K562 (cell line): ENCODE results near the gene GRAMD2B. TPM values are rescaled to one million over a fixed set of nuclear protein-coding genes. Genes with fewer than 3 reads are reported as not detected.

Experiments used
- ATAC-seq: fragments of 200-7000 bp; cut with Tn5 transposase; 3 replicates; pipeline ENCODE4 v1.9.1; 2020; ENCODE audit warnings: moderate library complexity
- BruUV-seq: library from RNA; stranded (reverse); fragments of 400-500 nt; replicated peaks from 2 replicates; lab custom pipeline; 2021; lab: Mats Ljungman, UMichigan
- CTCF ChIA-PET: fragments of 300-600 bp; formaldehyde crosslinking; extraction: SDS; loops from one replicate; lab custom pipeline; 2021; ENCODE audit warnings: low intra/inter-chr PET ratio; lab: Yijun Ruan, JAX
- POLR2A ChIA-PET: fragments of 300-600, 350-650 bp; sonication (Branson Sonifier 250); formaldehyde crosslinking; extraction: SDS; loops from one replicate; lab custom pipeline; 2021; ENCODE audit warnings: antibody characterized with exemption, inconsistent platforms; lab: Yijun Ruan, JAX
- DNase-seq, 4 experiments: peaks; one replicate each; pipeline versions ENCODE4 v3.0.0 to v3.0.0-alpha.2; 2011 to 2018; ENCODE audit warnings: low spot score in 3 of 4, mixed read lengths in 3 of 4; ENCODE audit errors: extremely low read depth in 1 of 4
- FAIRE-seq: peaks from 2 replicates; lab custom pipeline; 2011; peaks lifted over from hg19 to GRCh38; lab: Jason Lieb, UNC
- H2AFZ ChIP-seq: 2 replicates; pipeline ENCODE4 v1.6.0; 2011; ENCODE audit warnings: low read depth, low read length, control low read depth, inconsistent platforms
- H3K27ac ChIP-seq: fragments of 200-600 bp; 3 replicates; pipeline ENCODE4 v1.8.0; 2011; ENCODE audit warnings: low read depth, mild to moderate bottlenecking, control low read depth, inconsistent platforms, low read length, moderate library complexity, mixed read lengths; ENCODE audit errors: extremely low read depth
- H3K27me3 ChIP-seq, 2 experiments: fragments of 300-600 bp in 1 of 2; 2 replicates in 1 of 2; 3 replicates in 1 of 2; pipeline versions ENCODE4 v1.6.0 to v1.8.0; 2011; ENCODE audit warnings: inconsistent platforms in 2 of 2, low read length in 2 of 2, mild to moderate bottlenecking in 1 of 2, mixed read lengths in 1 of 2, moderate library complexity in 1 of 2; ENCODE audit not compliant: control insufficient read depth in 2 of 2, insufficient read depth in 2 of 2
- H3K36me3 ChIP-seq: fragments of 300-600 bp; 3 replicates; pipeline ENCODE4 v1.8.0; 2011; ENCODE audit warnings: mild to moderate bottlenecking, low read length, inconsistent platforms; ENCODE audit not compliant: control insufficient read depth, insufficient read depth
- H3K4me1 ChIP-seq, 2 experiments: fragments of 200-600 bp in 1 of 2; replicated peaks in 1 of 2; 2 replicates in 1 of 2; 3 replicates in 1 of 2; pipeline versions ENCODE4 v1.5.1 to v1.8.0; 2011; ENCODE audit warnings: inconsistent platforms in 2 of 2, low read length in 2 of 2, mild to moderate bottlenecking in 1 of 2, mixed read lengths in 1 of 2, moderate library complexity in 1 of 2; ENCODE audit not compliant: control insufficient read depth in 2 of 2, insufficient read depth in 2 of 2
- H3K4me2 ChIP-seq: 2 replicates; pipeline ENCODE4 v1.6.1; 2011; ENCODE audit warnings: low read length, control low read depth, inconsistent platforms, mixed read lengths; ENCODE audit not compliant: insufficient read depth
- H3K4me3 ChIP-seq: fragments of 200-600 bp; sonication (generic), shearing (Covaris generic); 2 replicates; pipeline ENCODE4 v1.5.1; 2016; ENCODE audit warnings: control low read depth, inconsistent platforms
- H3K79me2 ChIP-seq: fragments of 200-600 bp; 3 replicates; pipeline ENCODE4 v1.8.0; 2011; ENCODE audit warnings: low read length, inconsistent platforms; ENCODE audit not compliant: control insufficient read depth, insufficient read depth
- H3K9ac ChIP-seq, 2 experiments: 2 replicates each; pipeline versions ENCODE4 v1.6.0 to v1.6.1; 2011; ENCODE audit warnings: low read depth in 2 of 2, low read length in 2 of 2, control low read depth in 1 of 2, inconsistent platforms in 1 of 2, mild to moderate bottlenecking in 1 of 2, mixed read lengths in 1 of 2; ENCODE audit not compliant: insufficient read depth in 1 of 2
- H3K9me1 ChIP-seq: one replicate; pipeline ENCODE4 v1.6.0; 2011; ENCODE audit warnings: inconsistent platforms, mild to moderate bottlenecking, low read length, moderate library complexity; ENCODE audit not compliant: control insufficient read depth, insufficient read depth
- H3K9me3 ChIP-seq: replicated peaks from 2 replicates; pipeline ENCODE4 v1.5.1; 2011; ENCODE audit warnings: low read depth, low read length, inconsistent platforms; ENCODE audit not compliant: control insufficient read depth, insufficient read depth
- H4K20me1 ChIP-seq: replicated peaks from 2 replicates; pipeline ENCODE4 v1.6.1; 2011; ENCODE audit warnings: low read length, inconsistent platforms, mixed read lengths; ENCODE audit not compliant: control insufficient read depth, insufficient read depth
- CSDE1 ChIP-seq, 2 experiments: fragments of 450-650 bp; IDR thresholded peaks; 2 replicates each; pipeline ENCODE4 v1.6.1; 2016; ENCODE audit warnings: mild to moderate bottlenecking in 1 of 2
- CTCF ChIP-seq, 3 experiments: IDR thresholded peaks in 2 of 3; conservative IDR thresholded peaks in 1 of 3; 2 replicates each; pipeline ENCODE4 v1.5.1; 2011 to 2012; ENCODE audit warnings: low read length in 3 of 3, mild to moderate bottlenecking in 3 of 3, control low read depth in 2 of 3, improper control_type of control experiment in 1 of 3, inconsistent platforms in 1 of 3, low read depth in 1 of 3, mixed read lengths in 1 of 3, moderate library complexity in 1 of 3; ENCODE audit not compliant: insufficient read depth in 2 of 3
- ELF2 ChIP-seq: fragments of 250-450 bp; sonication (Bioruptor Pico); IDR thresholded peaks from 2 replicates; pipeline ENCODE4 v1.5.0; 2021; ENCODE audit warnings: mild to moderate bottlenecking
- GABPB2 ChIP-seq: fragments of 250-450 bp; sonication (Bioruptor Pico); conservative IDR thresholded peaks from 2 replicates; pipeline ENCODE4 v1.5.1; 2021; ENCODE audit warnings: mild to moderate bottlenecking
- IRF2 ChIP-seq: sonication (generic); formaldehyde crosslinking; IDR thresholded peaks from 2 replicates; pipeline ENCODE4 v1.8.1; 2022; ENCODE audit warnings: mild to moderate bottlenecking, missing genetic modification reagents
- REST ChIP-seq, 2 experiments: fragments of 450-650 bp; formaldehyde crosslinking in 1 of 2; IDR thresholded peaks; 2 replicates each; pipeline versions ENCODE4 v1.4.0 to v1.6.1; 2014 to 2020; ENCODE audit warnings: mild to moderate bottlenecking in 2 of 2, borderline replicate concordance in 1 of 2, low read depth in 1 of 2
- SMARCA5 ChIP-seq: fragments of 450-650 bp; IDR thresholded peaks from 2 replicates; pipeline ENCODE4 v1.6.1; 2016
- U2AF2 ChIP-seq: fragments of 200-400 bp; formaldehyde crosslinking; optimal IDR thresholded peaks from 2 replicates; pipeline ENCODE3; 2017; ENCODE audit warnings: low read depth, mild to moderate bottlenecking, low read length
- ZC3H11A ChIP-seq: IDR thresholded peaks from 2 replicates; pipeline ENCODE4 v1.6.1; 2012; ENCODE audit warnings: low read depth, low read length, improper control_type of control experiment
- WGBS: fragments of 100-300 bp; shearing (Covaris generic); methylation state at CpG from one replicate; pipeline ENCODE4 v1.1.6; 2016; ENCODE audit warnings: low coverage, mixed read lengths; ENCODE audit not compliant: insufficient coverage; ENCODE audit errors: missing lambda C conversion rate; 5-methylcytosine and 5-hydroxymethylcytosine counted together
- in situ Hi-C: fragments of 300-500 bp; cut with MboI; formaldehyde crosslinking; loops from 4 replicates; pipeline ENCODE4 v1.15.0; 2018; ENCODE audit warnings: inconsistent platforms, mixed read lengths
- intact Hi-C: fragments of 100-400 bp; cut with micrococcal nuclease; formaldehyde crosslinking; loops from 2 replicates; pipeline ENCODE4 v1.14.2; 2022
- polyA plus RNA-seq, 8 experiments: library from polyadenylated mRNA; depleted of rRNA in 4 of 8; stranded (reverse) in 5 of 8; unstranded in 3 of 8; fragments of >200 nt; fragmentation: Nextera tagmentation in 2 of 8; fragmentation: Illumina TruSeq in 1 of 8; extraction: Ambion mirVana in 2 of 8; extraction: Trizol in 1 of 8; gene quantifications; 2 replicates each; pipeline versions ENCODE4 v1.2.1 to v1.2.3, GENCODE V29; 2011 to 2014; ENCODE audit warnings: inconsistent platforms in 1 of 8, missing spikeins in 1 of 8
- total RNA-seq, 7 experiments: library from RNA; depleted of rRNA in 6 of 7; stranded (reverse); fragments of >200 nt in 6 of 7; fragmentation: Illumina TruSeq in 2 of 7; extraction: Trizol in 2 of 7; gene quantifications; 2 replicates each; pipeline versions ENCODE4 v1.2.1 to v1.2.3, GENCODE V29; 2011 to 2021; ENCODE audit warnings: low replicate concordance in 1 of 7
- TF ChIP-seq, protein P1 (sequence below): fragments of 200-800 bp; sonication (Bioruptor generic); IDR thresholded peaks from 2 replicates; pipeline ENCODE4 v1.6.1; 2017; ENCODE audit warnings: missing genetic modification characterization, missing compliant biosample characterization

The GRAMD2B gene
- total and polyA plus RNA-seq, 9 of the 15 experiments (the other 6 are each of a cell fraction or from before 2014, with no cell fraction given) = 0.32 to 4.2 (median 1.4) TPM

GRCh38 chr5:126490167-126490940, 67.1 kb downstream of the GRAMD2B start:
- H3K4me1 ChIP-seq = peaks cover 0 to 3% of the 10 kb centered on the region in 2 experiments; a peak in 1 of 5 replicates
- DNase-seq (no peak), ATAC-seq (peak; percentile 82), FAIRE-seq (no peak)
- no peaks in the 10 kb centered on the region for H4K20me1 ChIP-seq
- no peaks in the 10 kb centered on the region for H3K9me1 ChIP-seq
- H3K4me2 ChIP-seq = no peak overlapping the region
- H3K9me3 ChIP-seq = no peaks in the 10 kb centered on the region
- BruUV-seq = no TSS peak
- ChIA-PET CTCF (no interaction called here), POLR2A (no interaction called here)
- WGBS = 50% methylated on average over 12 of the region's 12 CpGs
- H3K36me3 ChIP-seq = no peaks in the 10 kb centered on the region
- in situ Hi-C loops (loop anchor here (5.0 kb wide), 1 partner anchor 47 kb away; no protein-coding TSS in a partner anchor), intact Hi-C loops (no loop called here)
- no peak overlapping the region for H3K27ac ChIP-seq
- H3K27me3 ChIP-seq = no peaks in the 10 kb centered on the region
- H3K79me2 ChIP-seq = no peaks in the 10 kb centered on the region
- H2AFZ ChIP-seq = peak overlapping the region; percentile 44
- no peak overlapping the region for H3K9ac ChIP-seq
- H3K4me3 ChIP-seq = no peak overlapping the region
- TF ChIP-seq CSDE1 (IDR thresholded peaks at IDR 0.05) = no peak
- peak; percentile 39; the same call in 1 of the 2 replicates for TF ChIP-seq REST (IDR thresholded peaks at IDR 0.05; ENCODE audit: borderline replicate concordance)
- no peak for TF ChIP-seq REST (CRISPR knock-in tag; IDR thresholded peaks at IDR 0.05; ENCODE audit: low read depth)
- TF ChIP-seq U2AF2 = no peak
- no peak for TF ChIP-seq SMARCA5
- no peak for TF ChIP-seq ZC3H11A
- TF ChIP-seq ELF2 (CRISPR knock-in tag) = no peak
- no peak for TF ChIP-seq IRF2
- no peak for TF ChIP-seq GABPB2 (CRISPR knock-in tag)
- TF ChIP-seq, protein P1, sequence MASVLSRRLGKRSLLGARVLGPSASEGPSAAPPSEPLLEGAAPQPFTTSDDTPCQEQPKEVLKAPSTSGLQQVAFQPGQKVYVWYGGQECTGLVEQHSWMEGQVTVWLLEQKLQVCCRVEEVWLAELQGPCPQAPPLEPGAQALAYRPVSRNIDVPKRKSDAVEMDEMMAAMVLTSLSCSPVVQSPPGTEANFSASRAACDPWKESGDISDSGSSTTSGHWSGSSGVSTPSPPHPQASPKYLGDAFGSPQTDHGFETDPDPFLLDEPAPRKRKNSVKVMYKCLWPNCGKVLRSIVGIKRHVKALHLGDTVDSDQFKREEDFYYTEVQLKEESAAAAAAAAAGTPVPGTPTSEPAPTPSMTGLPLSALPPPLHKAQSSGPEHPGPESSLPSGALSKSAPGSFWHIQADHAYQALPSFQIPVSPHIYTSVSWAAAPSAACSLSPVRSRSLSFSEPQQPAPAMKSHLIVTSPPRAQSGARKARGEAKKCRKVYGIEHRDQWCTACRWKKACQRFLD = no peak
- peak; percentile 16 to 51 (median 41); a peak in 3 of 6 replicates for TF ChIP-seq CTCF (IDR thresholded peaks at IDR 0.05 in 2 of 3, conservative IDR thresholded peaks at IDR 0.05 in 1 of 3; ENCODE audit: insufficient read depth in 2 of 3, low read depth in 1 of 3, low read length in 3 of 3)
